IMR-90 (cell line): Measurements from ENCODE around the gene MARCHF6.

Experiments used
- MAFK ChIP-seq: IDR thresholded peaks from 2 replicates; pipeline ENCODE4 v1.6.1; 2012; ENCODE audit warnings: low read depth, low read length, improper control_type of control experiment
- POLR2A ChIP-seq: IDR thresholded peaks from 2 replicates; pipeline ENCODE4 v1.6.1; 2012; ENCODE audit warnings: mild to moderate bottlenecking, low read depth, low read length
- RCOR1 ChIP-seq: IDR thresholded peaks from 2 replicates; pipeline ENCODE4 v1.6.1; 2012; ENCODE audit warnings: mild to moderate bottlenecking, low read length, improper control_type of control experiment; ENCODE audit not compliant: insufficient replicate concordance

GRCh38 chr5:10329446-10329819, 24.1 kb upstream of the MARCHF6 start:
- TF ChIP-seq MAFK (no peak), POLR2A (no peak), RCOR1 (no peak)
